Muscle layer of duodenum (tissue), 2 donors: ENCODE measurements around the gene OR8B12.

Source experiments
- H3K27ac ChIP-seq: one replicate; pipeline ENCODE4 v1.7.0; 2013; ENCODE audit warnings: mild to moderate bottlenecking, low read length
- H3K27me3 ChIP-seq: one replicate; pipeline ENCODE4 v1.7.0; 2013; ENCODE audit warnings: low read depth, mild to moderate bottlenecking, control low read depth, low read length
- H3K36me3 ChIP-seq, 2 donors: one replicate each; pipeline ENCODE4 v1.7.0; 2013; ENCODE audit warnings: low read length in 2 of 2, control low read depth in 1 of 2, mild to moderate bottlenecking in 1 of 2; ENCODE audit not compliant: insufficient read depth in 2 of 2, control insufficient read depth in 1 of 2
- H3K4me1 ChIP-seq, 2 donors: one replicate each; pipeline ENCODE4 v1.7.0; 2013; ENCODE audit warnings: low read length in 2 of 2, mild to moderate bottlenecking in 2 of 2, control low read depth in 1 of 2, moderate library complexity in 1 of 2; ENCODE audit not compliant: insufficient read depth in 2 of 2, control insufficient read depth in 1 of 2
- H3K4me3 ChIP-seq, 2 donors: one replicate each; pipeline ENCODE4 v1.7.0; 2013; ENCODE audit warnings: low read length in 2 of 2, low read depth in 1 of 2, mild to moderate bottlenecking in 1 of 2
- H3K9me3 ChIP-seq, 2 donors: one replicate each; pipeline ENCODE4 v1.7.0; 2013; ENCODE audit warnings: low read length in 2 of 2, control low read depth in 1 of 2, mild to moderate bottlenecking in 1 of 2; ENCODE audit not compliant: control insufficient read depth in 1 of 2
- donor health status: healthy.

The OR8B12 gene, protein sequence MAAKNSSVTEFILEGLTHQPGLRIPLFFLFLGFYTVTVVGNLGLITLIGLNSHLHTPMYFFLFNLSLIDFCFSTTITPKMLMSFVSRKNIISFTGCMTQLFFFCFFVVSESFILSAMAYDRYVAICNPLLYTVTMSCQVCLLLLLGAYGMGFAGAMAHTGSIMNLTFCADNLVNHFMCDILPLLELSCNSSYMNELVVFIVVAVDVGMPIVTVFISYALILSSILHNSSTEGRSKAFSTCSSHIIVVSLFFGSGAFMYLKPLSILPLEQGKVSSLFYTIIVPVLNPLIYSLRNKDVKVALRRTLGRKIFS

DNA sequence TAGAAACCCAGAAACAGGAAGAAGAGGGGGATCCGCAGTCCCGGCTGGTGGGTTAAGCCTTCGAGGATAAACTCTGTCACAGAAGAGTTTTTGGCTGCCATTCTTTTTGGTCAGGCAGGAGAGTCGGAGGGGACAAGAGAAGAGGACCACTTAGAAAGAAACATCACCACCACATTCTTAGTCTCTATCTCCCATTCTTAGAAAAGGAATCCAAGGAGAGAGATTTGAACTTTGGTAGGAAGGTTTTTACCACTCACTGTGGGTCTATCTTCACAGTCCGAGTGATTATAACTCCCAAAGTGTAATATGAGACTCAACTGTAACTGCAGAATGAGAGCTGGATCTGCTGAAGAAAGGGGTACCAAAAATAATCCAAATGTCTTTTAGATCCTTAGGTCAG lies at the start of gene OR8B12:
Gene OR8B12 (minus strand): TSS at position 101 of the 400 bp plus-strand sequence. CDS start 0 bp downstream, at position 101.
- H3K9me3 ChIP-seq: no peaks in the 10 kb centered on the region
- H3K4me1 ChIP-seq: no peaks in the 10 kb centered on the region
- no peak within 1 kb of the TSS for H3K27ac ChIP-seq

DNA sequence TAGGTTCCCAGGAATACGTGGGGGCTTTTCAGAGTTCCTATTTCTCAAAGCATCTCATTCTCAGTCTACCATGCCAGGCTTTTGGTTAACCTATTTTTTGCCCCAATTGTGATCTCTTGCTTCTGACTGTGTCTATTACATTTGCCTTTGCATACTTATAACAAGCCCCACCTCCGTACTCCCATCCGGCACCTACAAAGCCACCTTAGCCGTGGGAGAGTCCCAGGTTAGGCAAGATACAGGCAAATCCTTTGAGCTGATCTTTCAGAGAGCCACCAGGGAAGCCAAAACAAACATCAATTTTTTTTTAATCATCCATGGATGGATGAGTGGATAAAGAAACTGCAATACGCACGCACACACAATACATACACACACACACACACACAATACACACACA lies 49.2 kb upstream of the OR8B12 start:
- no peaks in the 10 kb centered on the region for H3K4me1 ChIP-seq
- no peaks in the 10 kb centered on the region for H3K27me3 ChIP-seq
- H3K27ac ChIP-seq: no peak overlapping the region
- no peaks in the 10 kb centered on the region for H3K9me3 ChIP-seq
- H3K36me3 ChIP-seq: no peaks in the 10 kb centered on the region
- no peak overlapping the region for H3K4me3 ChIP-seq

More for the DNA sequence above, at the start of gene OR8B12:
- Histone ChIP-seq H3K36me3 (no peaks in the 10 kb centered on the region), H3K27me3 (no peaks in the 10 kb centered on the region), H3K4me3 (no peak within 1 kb of the TSS)

DNA sequence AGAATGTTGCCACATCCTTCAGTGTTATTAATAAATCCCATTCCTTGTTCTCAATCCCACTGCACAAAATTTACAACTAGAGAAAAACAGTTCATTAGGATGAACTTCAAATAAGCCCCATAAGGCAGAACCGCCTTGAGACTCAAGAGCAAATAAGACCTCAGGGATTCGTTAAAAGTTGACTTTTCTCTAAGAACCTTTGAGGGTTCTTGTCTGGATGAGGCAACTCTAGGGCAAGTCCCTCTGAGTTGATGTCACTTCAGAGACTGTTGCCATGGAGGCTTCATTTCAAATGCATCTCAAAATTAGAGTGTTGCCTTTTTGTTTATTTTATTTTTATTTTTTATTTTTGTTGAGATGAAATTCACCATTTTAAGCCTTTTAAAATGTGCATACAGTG lies 48.0 kb upstream of the OR8B12 start:
- Histone ChIP-seq H3K27me3 (no peaks in the 10 kb centered on the region), H3K9me3 (no peaks in the 10 kb centered on the region), H3K27ac (no peak overlapping the region), H3K4me3 (no peak overlapping the region), H3K4me1 (no peaks in the 10 kb centered on the region), H3K36me3 (no peaks in the 10 kb centered on the region)

DNA sequence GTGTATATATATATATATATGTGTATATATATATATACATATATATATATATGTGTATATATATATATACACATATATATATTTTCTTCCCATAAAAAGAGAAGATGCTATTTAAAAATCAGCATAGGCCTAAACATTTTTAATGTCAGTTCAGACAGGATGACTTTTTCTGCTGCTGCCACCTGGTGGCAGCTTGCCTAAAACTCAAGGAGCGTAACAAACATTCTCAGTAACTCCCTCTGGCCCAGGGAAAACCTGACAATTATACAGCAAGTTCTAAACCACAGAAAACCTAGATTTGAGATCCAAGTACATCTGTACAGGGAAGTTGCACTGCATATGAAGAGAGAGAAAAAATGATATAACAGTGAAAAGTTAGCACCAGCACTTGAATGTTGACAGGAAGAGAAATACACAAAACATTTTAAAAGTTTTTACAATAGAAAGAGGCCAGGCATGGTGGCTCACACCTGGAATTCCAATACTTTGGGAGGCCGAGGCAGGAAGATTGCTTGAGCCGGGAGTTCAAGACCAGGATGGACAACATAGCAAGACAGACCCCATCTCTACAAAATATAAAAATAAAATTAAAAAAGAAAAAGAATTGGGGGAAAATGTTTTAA lies 42.9 kb upstream of the OR8B12 start:
- H3K27me3 ChIP-seq: no peaks in the 10 kb centered on the region
- no peak overlapping the region for H3K4me3 ChIP-seq
- no peaks in the 10 kb centered on the region for H3K9me3 ChIP-seq
- no peaks in the 10 kb centered on the region for H3K4me1 ChIP-seq
- H3K27ac ChIP-seq: no peak overlapping the region
- no peaks in the 10 kb centered on the region for H3K36me3 ChIP-seq

DNA sequence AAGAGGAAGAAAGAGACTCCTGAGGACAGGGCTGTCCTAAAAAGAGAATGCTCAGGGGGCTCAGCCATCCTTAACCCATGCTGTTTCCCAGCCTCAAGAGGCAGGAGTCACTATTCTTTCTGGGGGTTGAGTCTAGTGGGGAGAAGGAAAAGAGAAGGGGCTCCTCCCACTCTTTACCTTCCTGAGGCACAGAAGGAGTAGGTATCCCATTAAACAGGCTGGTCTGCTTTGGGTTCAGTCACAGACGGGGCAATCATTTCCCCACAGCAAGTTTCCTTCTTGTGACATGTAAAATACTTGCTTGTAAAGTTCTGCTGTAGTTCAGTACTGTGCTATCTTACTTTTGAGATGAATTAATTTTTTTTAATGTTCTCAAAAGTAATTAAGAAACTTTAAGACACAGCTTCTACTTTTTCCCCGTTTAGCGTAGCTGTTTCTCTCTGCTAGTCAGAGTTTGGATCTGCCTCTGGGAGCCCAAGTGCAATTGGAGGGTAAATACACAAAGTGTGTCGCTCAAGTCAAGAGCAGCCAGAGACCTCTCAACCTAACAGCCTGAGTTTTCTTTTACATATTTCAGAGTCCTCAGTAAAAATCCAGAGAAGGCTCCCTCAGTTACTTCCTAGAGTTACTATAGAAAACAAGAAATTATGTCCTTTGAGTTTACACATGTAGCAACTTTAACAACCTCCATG lies 41.4 kb upstream of the OR8B12 start:
- no peak overlapping the region for H3K4me3 ChIP-seq
- H3K36me3 ChIP-seq: no peaks in the 10 kb centered on the region
- no peaks in the 10 kb centered on the region for H3K4me1 ChIP-seq
- H3K27ac ChIP-seq: no peak overlapping the region
- no peaks in the 10 kb centered on the region for H3K27me3 ChIP-seq
- H3K9me3 ChIP-seq: no peaks in the 10 kb centered on the region

DNA sequence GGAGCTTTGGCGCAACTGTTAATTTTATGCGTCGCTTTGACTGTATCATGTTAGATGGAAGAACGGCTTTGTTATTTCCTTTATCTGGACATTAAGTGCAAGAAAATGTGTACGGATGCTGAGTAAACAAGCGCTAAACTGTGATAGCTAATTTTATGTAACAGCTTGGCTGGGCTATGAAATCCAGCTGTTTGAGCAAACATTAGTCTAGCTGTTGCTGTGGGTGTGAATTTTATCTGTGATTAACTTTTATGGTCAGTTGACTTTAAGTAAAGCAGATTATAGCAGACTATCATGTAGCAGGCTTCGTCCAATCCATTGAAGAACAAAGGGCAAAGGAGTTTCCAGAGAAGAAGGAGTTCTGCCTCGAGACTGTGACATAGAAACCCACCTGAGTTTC lies 40.3 kb upstream of the OR8B12 start:
- Histone ChIP-seq H3K27me3 (no peaks in the 10 kb centered on the region), H3K4me3 (no peak overlapping the region), H3K4me1 (no peaks in the 10 kb centered on the region), H3K36me3 (no peaks in the 10 kb centered on the region), H3K9me3 (no peaks in the 10 kb centered on the region), H3K27ac (no peak overlapping the region)

DNA sequence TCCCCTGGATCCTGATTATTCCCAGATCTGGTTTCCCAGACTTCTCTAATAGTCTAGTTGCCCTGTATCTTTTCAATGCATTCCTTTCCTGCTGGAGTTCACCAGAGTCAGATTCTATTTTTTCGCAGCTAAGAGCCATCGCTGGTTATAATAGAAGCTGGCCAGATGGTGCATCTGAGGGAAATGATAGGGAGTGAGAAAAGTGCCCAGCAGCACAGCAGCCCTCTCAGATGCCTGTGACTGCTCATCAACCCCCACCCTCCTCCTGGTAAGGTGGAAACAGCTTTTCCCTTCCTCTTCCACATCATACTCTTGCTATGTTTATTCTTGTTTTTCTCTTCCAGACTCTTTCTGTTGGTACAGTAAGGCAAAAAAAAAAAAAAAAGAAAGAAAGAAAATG lies 39.1 kb upstream of the OR8B12 start:
- no peaks in the 10 kb centered on the region for H3K4me1 ChIP-seq
- no peak overlapping the region for H3K4me3 ChIP-seq
- no peaks in the 10 kb centered on the region for H3K27me3 ChIP-seq
- H3K9me3 ChIP-seq: no peaks in the 10 kb centered on the region
- H3K27ac ChIP-seq: no peak overlapping the region
- no peaks in the 10 kb centered on the region for H3K36me3 ChIP-seq

DNA sequence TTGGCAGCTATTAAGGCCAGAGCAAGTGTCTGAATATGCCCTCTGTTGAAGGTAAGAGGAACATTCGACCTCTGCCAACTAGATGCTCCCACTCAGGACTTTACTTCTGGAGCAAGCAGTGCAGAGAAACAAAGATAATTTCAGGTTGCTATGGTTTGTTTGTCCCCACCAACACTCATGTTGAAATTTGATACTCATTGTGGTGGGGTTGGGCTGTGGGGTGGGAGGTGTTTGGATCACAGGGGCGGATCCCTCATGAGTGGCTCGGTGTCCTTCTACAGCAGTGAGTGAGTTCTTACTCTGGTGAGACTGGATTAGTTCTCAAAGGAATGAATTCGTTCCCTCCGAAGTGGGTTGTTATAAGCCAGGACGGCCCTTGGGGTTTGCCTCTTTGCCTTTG lies 38.4 kb upstream of the OR8B12 start:
- Histone ChIP-seq H3K36me3 (no peaks in the 10 kb centered on the region), H3K27ac (no peak overlapping the region), H3K4me1 (no peaks in the 10 kb centered on the region), H3K4me3 (no peak overlapping the region), H3K27me3 (no peaks in the 10 kb centered on the region), H3K9me3 (no peaks in the 10 kb centered on the region)

DNA sequence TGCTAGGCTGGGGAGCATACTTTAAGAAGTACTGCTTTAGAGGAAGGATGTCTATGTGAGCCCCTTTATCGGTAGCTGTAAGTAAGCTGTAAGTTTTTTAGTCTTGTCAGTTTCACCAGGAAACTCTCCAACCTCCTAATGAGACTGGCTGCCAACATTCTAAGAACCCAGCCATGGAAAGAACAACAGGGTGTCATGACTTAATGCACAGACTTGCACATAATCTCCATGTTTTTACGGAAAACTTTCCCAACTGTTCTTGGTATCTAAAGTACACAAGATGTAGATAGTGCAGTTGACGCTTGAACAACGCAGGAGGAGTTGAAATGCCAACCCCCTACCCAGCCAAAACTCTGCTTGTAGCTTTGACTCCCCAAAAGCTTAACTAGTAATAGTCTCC lies 35.3 kb upstream of the OR8B12 start:
- H3K27me3 ChIP-seq: no peaks in the 10 kb centered on the region
- no peak overlapping the region for H3K4me3 ChIP-seq
- H3K4me1 ChIP-seq: no peaks in the 10 kb centered on the region
- H3K9me3 ChIP-seq: no peaks in the 10 kb centered on the region
- no peaks in the 10 kb centered on the region for H3K36me3 ChIP-seq
- H3K27ac ChIP-seq: no peak overlapping the region

DNA sequence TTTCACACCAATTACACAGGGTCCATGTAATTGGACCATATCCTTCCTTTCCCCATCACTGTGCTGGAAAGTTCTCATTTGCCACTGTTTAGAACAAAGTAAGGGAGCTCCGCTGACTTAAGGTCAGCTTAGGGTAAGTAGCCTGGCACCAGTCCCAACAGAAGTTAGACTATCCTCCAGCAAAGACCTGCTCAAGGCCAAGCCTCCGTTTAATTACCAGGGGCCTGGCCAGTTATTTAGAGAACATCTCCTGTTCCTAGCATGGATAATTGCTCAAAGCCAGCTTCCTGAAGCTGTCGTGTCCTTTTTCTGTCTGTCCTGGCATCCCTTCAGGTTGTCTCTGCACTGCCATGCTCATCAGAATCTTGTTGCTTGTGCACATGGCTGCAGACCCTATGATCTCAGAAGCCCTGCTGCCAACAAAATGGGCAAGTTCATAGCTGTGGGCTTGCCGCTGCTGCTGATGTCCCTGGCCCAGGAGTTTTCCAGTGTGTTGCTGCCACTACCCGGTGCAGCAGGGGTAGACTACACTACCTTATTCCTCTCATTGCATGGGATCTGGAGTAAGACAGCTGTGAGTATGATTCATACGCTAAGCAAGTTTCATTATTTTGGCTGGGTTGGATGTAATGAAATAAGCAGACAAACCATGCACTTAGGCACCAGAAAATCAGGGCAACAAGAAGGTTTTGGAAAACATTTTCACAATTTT lies 34.4 kb upstream of the OR8B12 start:
- Histone ChIP-seq H3K27ac (no peak overlapping the region), H3K4me3 (no peak overlapping the region), H3K36me3 (no peaks in the 10 kb centered on the region), H3K4me1 (no peaks in the 10 kb centered on the region), H3K9me3 (no peaks in the 10 kb centered on the region), H3K27me3 (no peaks in the 10 kb centered on the region)

DNA sequence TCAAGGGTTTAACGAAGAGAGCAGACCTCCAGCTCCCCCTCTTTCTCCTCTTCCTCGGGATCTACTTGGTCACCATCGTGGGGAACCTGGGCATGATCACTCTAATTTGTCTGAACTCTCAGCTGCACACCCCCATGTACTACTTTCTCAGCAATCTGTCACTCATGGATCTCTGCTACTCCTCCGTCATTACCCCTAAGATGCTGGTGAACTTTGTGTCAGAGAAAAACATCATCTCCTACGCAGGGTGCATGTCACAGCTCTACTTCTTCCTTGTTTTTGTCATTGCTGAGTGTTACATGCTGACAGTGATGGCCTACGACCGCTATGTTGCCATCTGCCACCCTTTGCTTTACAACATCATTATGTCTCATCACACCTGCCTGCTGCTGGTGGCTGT lies 26.7 kb upstream of the OR8B12 start:
- Histone ChIP-seq H3K9me3 (no peaks in the 10 kb centered on the region), H3K36me3 (no peaks in the 10 kb centered on the region), H3K27ac (no peak overlapping the region), H3K27me3 (no peaks in the 10 kb centered on the region), H3K4me1 (no peaks in the 10 kb centered on the region), H3K4me3 (no peak overlapping the region)
